ENCODE results near the gene C1QL4. TPM values are rescaled to one million over a fixed set of nuclear protein-coding genes. Genes with fewer than 3 reads are reported as not detected.
"Not testable (repeated sequence)": the region's sequence is repeated elsewhere in the genome, so short reads cannot be mapped to it uniquely, and the experiment has no call there.

C1QL4 gene
- total RNA-seq, 1 donor from 2014 or later: not detected

DNA sequence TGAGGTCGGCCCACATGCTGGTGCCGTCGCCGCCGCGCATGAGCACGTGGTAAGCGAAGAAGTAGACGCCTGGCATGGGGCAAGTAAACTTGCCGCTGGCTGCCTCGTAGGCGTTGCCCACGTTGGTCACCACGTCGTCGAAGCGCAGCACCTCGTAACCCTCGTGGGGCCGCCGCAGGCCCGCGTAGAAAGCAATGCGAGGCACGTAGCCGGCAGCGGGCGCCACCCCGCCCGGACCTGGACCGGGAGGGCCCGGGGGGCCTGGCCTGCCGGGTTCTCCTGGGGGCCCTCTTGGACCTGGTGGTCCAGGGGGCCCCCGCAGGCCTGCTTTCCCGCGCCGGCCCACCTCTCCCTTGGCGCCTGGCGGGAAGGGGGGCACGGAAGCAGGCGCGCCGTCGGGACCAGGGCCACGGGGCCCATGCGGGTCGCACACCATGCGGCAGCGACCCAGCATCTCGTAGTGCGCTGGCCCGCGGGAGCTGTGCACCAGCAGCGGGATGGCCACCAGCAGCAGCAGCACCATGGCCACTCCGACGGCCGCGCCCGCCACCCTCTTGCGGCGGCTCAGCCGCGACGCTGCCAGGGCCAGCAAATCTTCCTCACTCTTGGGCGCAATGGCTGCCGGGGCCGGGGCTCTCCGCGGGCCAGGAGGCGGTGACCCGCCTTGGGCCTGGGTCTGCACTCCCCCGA lies 888 bp downstream of the C1QL4 start:
- DNase-seq: no peak
- intact Hi-C loops (cut with micrococcal nuclease): no loop called here
- ATAC-seq: no peak

DNA sequence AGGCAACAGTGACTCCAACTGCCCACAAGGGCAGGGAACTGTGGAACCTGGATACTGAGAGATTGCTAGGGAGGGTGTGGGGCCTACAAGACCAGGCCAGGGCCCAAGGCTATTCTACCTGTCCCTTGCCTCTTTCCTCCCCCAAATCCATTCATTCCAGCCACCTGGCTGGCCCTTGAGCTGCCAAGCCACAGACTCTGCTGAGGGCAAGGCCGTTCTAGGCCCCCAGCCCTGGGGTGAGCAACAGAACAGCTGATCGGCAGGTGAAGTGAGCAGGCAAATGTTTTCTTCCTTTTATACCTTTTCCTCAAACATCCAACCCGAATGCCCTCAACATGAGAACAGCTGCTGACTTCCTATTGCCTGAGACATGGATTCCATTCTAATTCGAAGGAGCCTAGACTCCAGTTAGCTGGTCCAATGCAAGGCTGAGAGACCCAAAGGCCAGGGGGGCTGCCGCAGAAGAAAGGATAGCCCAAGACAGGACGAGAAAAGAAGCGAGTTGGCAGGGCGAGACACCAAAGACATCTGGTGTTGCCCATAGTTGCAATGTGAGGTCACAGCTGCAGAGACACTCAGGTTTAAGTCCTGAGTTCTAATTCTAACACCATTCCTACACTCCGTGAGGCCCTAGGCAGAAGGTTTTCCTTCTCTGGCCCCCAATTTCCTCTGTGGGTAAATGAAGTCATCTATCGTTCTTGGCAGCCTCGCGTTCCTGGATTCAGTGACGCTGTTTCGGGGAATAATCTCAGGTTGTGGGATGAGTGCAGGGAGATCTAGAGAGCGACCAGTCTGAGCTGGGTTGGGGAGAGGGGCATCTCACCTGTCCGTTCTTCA lies 1.7 kb downstream of the C1QL4 start:
- ATAC-seq (no peak), DNase-seq (no peak)
- intact Hi-C loops (cut with micrococcal nuclease): no loop called here

DNA sequence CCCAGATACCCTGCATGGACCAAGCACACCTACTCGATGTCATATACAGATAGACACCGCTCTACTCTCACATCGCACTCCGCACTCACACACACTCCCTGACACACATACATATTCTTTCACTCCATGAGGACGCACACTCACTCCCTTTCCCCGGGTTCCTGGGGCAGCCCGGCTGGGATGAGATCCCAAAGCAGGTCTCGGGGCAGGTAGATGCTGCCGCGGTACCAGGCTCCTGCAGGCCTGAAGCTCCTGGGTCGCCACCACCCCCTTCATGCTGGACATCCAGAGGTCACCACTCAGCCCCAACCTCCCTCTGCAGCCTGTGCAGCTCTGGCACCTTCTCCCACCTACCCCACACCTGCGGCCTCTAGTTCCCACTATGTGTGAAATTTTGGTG lies 2.3 kb downstream of the C1QL4 start:
- ATAC-seq (no peak), DNase-seq (no peak)
- intact Hi-C loops (cut with micrococcal nuclease): no loop called here

- ATAC-seq: no peak
- no peak for DNase-seq
- intact Hi-C loops (cut with micrococcal nuclease): no loop called here
These were observed 2.8 kb downstream of the C1QL4 start for GRCh38 chr12:49334226-49334625.

GRCh38 chr12:49333778-49334177 lies 3.2 kb downstream of the C1QL4 start:
- intact Hi-C loops (cut with micrococcal nuclease); ATAC-seq; DNase-seq: not testable (repeated sequence)

- DNase-seq (no peak), ATAC-seq (no peak)
- intact Hi-C loops (cut with micrococcal nuclease): no loop called here
These were observed 4.1 kb downstream of the C1QL4 start for GRCh38 chr12:49332891-49333371.

- intact Hi-C loops (cut with micrococcal nuclease): no loop called here
- no peak for DNase-seq
- no peak for ATAC-seq
These were observed 4.5 kb downstream of the C1QL4 start for GRCh38 chr12:49332441-49332861.

DNA sequence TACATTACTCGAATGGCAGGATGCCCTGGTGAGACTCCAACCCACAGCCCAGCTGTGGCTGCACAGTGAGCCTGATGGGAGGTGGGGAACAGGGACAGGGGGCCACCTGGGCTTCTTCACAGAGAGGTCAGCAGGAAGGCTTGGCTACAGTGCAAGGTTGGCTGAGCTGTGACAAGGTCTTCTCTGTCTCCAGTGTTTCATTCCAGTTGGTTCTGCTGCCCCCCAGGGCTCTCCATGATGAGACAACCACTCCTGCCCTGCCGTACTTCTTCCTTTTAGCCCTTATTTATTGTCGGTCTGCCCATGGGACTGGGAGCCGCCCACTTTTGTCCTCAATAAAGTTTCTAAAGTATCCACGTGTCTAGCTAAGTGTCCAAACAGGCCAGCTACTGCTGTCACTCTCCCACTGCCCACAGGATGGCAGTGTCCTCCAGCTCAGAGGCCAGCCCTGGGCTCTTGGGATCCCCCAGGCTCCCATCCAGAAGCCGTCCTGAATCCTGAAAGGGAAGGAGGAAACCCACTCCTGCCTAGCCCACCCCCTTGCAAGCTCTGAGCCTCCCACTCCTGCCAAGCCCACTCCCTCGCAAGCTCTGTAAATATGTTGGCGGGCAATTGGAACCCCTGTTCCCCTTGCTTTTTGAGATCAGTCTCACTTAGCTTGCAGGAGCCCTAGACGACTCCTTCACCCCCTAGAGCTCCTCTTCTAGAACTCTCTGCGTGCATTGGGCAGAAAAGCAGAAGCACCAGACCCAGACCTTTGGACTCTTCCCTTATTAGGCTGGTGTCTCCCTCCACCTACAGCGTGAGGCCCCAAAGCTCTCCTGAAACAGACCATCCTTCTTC lies 5.4 kb downstream of the C1QL4 start:
- intact Hi-C loops (cut with micrococcal nuclease): no loop called here
- ATAC-seq (peak; percentile 90), DNase-seq (peak; percentile 72)

GRCh38 chr12:49330631-49331379 lies 6.2 kb downstream of the C1QL4 start:
- ATAC-seq: no peak
- no peak for DNase-seq
- intact Hi-C loops (cut with micrococcal nuclease): no loop called here

DNA sequence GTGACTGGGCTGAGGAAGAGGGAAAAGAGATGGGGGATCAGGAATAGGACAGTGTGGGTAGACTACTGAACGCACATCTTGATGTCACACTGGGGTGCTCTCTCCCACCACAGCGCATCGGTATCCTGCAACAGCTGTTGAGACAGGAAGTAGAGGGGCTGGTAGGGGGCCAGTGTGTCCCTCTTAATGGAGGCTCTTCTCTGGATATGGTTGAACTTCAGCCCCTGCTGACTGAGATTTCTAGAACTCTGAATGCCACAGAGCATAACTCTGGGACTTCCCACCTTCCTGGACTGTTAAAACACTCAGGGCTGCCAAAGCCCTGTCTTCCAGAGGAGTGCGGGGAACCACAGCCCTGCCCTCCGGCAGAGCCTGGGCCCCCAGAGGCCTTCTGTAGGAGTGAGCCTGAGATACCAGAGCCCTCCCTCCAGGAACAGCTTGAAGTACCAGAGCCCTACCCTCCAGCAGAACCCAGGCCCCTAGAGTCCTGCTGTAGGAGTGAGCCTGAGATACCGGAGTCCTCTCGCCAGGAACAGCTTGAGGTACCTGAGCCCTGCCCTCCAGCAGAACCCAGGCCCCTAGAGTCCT lies 6.9 kb downstream of the C1QL4 start:
- no peak for ATAC-seq
- no peak for DNase-seq
- intact Hi-C loops (cut with micrococcal nuclease): no loop called here

- DNase-seq: no peak
- no peak for ATAC-seq
- intact Hi-C loops (cut with micrococcal nuclease): no loop called here
These were observed 8.2 kb downstream of the C1QL4 start for GRCh38 chr12:49328816-49329215.

- no peak for DNase-seq
These were observed 9.1 kb downstream of the C1QL4 start for GRCh38 chr12:49327887-49328286.

GRCh38 chr12:49327368-49327767 lies 9.6 kb downstream of the C1QL4 start:
- intact Hi-C loops (cut with micrococcal nuclease): no loop called here
- ATAC-seq: no peak
- no peak for DNase-seq

More at GRCh38 chr12:49327887-49328286, 9.1 kb downstream of the C1QL4 start:
- ATAC-seq: no peak
- intact Hi-C loops (cut with micrococcal nuclease): no loop called here

DNA sequence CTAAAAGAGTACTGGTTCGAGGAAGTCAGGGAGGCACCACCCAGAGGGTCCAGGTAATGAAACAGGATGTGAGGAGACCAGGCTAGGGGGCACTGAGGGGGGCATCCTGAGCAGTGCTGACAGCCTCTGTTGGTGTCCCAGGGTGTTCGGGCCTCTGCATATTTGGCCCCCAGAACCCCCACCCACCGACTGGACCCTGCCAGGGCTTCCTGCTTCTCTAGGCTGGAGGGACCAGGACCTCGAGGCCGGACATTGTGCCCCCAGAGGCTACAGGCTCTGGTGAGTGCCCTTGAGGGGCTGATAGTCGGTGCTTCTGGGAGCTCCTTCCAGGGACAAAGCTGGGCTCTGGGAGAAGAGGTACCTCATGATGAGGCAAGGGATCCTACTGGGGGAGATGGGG lies 11.4 kb downstream of the C1QL4 start:
- DNase-seq: no peak
- intact Hi-C loops (cut with micrococcal nuclease): no loop called here
- no peak for ATAC-seq

GRCh38 chr12:49323524-49324097 lies 13.4 kb downstream of the C1QL4 start:
- DNase-seq: no peak
- intact Hi-C loops (cut with micrococcal nuclease): no loop called here

GRCh38 chr12:49322708-49323523 lies 14.1 kb downstream of the C1QL4 start, which contains the start of gene TROAP:
TROAP (plus strand) TSS chr12:49323255; CDS start chr12:49323609, 354 bp downstream.
- intact Hi-C loops (cut with micrococcal nuclease): no loop called here
- DNase-seq: peak; percentile 98
- peak; percentile 100 for ATAC-seq

More at GRCh38 chr12:49323524-49324097, 13.4 kb downstream of the C1QL4 start:
- no peak for ATAC-seq

GRCh38 chr12:49322367-49322707 lies 14.7 kb downstream of the C1QL4 start:
- ATAC-seq: no peak
- intact Hi-C loops (cut with micrococcal nuclease): no loop called here
- DNase-seq: no peak

Measured in left ventricle myocardium superior (tissue), 1 donor.